Measurements from ENCODE around the gene ZNF454.

DNA sequence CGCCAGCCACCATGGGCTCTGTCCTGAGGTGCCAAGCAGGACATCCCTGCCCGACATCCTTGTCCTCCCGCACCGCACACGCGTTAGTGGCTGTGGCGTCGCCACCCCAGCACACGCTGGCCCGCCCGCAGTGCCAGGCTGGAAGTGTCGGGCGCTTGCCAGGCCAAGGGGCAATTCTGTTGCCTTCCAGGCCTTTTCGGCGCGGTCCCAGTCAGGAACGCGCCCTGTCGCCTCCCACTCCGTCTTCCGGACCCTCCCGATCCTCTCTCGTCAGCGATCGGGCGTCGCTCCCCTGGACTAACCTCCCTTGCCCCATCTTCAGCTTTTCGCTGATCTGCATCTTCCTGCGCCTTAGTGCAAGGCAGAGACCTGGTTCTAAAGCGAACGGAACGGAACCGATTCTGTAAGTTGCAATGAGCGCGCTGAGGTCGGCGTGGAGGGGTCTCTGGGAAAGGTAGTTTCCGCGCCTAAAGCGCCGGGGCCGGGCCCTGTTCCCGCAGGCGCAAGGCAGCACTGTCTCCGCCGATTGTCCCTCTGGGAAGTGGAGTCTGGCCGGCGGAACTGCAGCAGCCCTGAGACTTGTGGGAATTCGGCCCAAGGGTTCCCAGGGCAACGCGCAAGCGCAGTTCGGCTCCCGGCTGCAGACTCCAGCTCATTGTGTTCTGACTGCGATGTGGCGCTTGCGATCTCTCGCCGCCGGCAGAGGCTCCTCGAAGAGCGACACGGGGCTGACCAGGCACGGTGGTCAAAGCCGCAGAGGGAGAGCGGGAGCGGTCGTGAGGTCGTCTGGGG is at the start of gene ZNF454:
- TF ChIP-seq SUZ12 (IDR thresholded peaks at IDR 0.05) (no peak), SP1 (IDR thresholded peaks at IDR 0.05) (no peak), PKNOX1 (IDR thresholded peaks at IDR 0.05) (no peak)
